HG03575 (cell line): ENCODE measurements around the gene DNAL1.

Source experiments
- ATAC-seq: cut with Tn5 transposase; IDR thresholded peaks from one replicate; pipeline ENCODE4 v1.9.1; 2021; ENCODE audit not compliant: unreplicated experiment, insufficient number of reproducible peaks, low FRiP score; ENCODE audit errors: extremely low read depth

The DNAL1 gene

GRCh38 chr14:73739174-73739898 is 94.5 kb downstream of the DNAL1 start:
- ATAC-seq = no peak

- ATAC-seq = no peak
These were observed 95.3 kb downstream of the DNAL1 start for GRCh38 chr14:73739899-73740617.

DNA sequence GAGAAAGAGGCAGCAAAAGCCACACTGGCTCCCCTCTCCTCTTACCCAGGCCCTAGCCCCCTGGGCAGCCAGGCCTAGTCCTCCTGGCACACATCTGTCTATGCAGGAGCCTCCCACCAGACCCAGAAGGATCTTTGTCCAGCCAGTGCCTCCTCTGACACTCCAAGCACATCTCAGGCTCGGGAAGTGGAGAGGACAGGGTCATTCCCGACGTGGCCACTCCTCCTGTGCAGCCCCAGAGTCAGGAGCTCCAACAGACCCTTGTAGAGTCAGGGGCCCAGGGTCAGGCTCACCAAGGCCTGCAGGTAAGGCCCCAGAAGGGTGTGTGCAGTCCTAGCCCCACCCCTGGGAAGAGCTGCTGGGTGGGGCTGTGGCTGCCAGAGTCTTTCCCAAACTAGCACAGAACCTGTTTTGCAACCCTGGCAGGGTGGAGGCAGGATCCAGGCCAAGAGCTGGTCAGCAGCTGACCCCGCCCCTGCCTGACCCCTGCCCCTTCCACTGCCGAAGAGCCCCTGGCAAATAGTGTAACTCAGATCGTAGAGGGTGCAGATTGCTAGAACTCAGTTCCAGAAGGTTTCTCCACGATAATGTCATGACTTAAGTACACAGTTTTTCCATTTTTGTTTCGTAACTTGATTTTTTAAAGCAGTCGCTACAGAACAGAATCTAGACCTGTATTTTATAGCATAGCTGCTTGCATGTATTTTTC is 96.0 kb downstream of the DNAL1 start:
- no peak for ATAC-seq

GRCh38 chr14:73741386-73741875 is 96.6 kb downstream of the DNAL1 start:
- ATAC-seq = no peak

- ATAC-seq = no peak
These were observed 97.2 kb downstream of the DNAL1 start for GRCh38 chr14:73741876-73742519.

DNA sequence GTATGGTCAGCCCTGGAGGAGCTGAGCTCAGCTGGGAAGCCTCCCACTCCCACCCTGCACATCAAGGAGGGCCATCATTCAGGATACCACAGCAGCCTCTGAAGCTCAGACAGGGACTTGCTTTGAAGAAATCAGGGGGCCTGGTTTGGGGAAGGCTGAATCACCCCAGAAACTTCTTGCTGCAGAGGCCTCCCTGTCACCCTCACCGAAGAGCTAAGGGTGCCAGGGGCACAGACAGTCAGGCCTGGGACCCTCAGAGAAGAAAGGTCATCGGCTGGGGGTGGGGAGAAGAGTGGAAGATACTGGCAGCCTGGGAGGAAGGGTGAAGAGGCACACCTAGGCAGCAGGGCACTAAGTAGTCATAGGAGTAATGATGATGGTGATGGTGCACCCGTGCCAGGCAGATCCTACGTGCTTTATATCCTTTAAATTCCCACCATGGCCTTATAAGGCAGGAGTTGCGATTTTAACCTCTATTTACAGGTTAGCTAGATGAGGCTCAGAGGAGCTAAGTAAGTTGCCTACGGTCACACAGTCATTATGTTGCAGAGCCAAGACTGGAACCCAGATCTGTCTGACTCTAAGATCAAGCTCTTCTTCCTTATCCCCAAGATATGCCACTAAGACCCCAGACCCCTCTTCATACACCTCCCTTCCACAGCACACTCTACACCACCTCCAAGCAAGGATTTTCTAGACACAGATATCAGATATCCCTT is 97.9 kb downstream of the DNAL1 start:
- ATAC-seq = no peak

DNA sequence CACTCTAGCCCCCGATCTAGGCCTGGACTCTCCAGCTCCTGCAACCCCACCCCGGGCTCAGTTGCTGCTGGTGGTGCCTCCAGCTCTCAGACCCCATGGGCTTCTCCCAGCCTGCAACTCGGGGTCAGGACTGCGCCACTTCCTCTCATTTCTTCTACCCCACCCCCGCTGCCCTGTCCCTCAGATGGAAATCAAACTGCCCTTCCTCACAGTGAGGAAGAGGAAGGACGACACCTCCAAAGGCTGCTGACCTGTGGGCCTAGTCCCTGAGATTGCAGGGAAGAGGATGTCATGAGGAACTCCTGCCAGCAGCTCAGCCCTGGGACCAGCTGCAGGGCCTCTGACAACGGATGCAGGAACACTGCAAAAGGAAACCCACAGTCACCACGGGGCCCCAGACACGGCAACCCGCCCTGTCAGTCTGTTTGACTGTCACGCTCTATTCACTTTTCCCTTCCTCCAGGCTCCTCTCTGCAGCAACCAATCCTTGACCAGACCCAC is 98.7 kb downstream of the DNAL1 start:
- no peak for ATAC-seq

GRCh38 chr14:73744175-73744867 is 99.5 kb downstream of the DNAL1 start:
- no peak for ATAC-seq

DNA sequence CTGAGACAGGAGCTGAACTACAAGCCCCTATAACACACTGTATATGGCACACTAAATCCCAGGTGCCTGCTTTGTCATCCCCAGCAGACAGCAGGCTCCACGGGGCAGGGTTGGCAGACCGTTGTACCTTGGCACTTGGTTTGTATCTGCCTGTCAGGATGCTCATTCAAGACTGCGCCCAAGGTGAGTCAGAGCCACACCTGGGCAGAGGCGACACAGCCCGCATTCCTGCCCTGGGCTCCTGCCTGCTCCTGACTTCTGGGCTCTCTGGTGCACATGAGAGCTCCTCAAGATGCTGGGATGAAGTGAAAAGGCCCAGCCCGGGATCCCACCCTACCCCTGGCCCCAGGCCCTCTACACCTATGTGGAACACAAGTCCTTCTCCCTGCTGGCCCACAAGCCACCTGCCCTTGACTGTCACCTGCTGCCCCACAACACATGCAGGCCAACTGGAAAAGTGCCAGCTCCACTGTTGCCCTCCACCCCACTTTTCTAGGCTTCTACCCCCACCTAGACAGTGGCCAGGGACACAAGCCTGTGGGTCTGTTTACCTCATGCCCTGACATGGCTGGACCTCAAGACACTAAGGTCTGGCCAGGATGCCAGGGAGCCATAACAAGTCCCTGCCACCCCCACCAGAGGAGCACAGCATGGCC is 100.2 kb downstream of the DNAL1 start:
- no peak for ATAC-seq

GRCh38 chr14:73745571-73746519 is 101.1 kb downstream of the DNAL1 start:
- ATAC-seq = no peak

DNA sequence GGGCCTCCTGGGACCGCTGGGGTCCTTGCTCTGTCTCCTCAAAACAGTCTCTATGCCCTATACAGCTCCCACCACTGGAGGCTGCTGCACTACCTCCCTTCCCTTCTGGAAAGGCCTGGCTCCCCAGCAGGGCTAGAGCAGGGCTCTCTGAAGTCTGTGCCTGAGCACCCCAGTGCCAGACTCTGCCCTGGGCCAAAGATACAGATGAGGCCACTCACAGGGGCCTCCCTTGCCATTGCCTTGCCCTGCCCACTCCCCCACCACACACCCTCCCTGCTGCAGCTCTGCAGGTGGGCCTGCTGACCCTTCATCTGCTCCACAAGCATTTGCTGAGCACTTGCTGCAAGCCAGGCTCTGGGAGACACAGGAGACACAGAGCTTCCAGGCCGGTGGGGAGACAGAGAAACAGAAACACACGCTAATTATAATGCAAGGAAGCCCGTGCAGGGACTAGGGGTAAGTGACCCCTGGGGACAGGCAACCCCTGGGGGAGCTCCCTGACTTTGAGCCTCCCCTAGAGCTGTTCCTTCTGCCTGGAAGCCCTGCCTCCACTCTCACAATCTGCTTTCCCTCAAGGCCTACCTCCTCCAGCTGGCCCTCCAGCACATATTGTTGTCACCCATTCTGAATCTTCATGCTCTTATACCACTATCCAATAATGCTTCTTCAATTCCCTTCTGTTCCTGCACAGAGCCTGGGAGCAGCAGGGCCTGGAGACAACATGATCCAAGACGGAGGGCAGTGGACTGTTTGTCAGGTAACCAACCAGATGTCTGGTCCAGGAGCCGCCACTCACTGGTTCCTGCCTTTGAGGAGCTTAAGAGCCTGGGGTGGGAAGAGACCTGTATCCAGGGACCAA is 102.0 kb downstream of the DNAL1 start:
- ATAC-seq = no peak

GRCh38 chr14:73747379-73748211 is 102.8 kb downstream of the DNAL1 start:
- ATAC-seq = no peak

DNA sequence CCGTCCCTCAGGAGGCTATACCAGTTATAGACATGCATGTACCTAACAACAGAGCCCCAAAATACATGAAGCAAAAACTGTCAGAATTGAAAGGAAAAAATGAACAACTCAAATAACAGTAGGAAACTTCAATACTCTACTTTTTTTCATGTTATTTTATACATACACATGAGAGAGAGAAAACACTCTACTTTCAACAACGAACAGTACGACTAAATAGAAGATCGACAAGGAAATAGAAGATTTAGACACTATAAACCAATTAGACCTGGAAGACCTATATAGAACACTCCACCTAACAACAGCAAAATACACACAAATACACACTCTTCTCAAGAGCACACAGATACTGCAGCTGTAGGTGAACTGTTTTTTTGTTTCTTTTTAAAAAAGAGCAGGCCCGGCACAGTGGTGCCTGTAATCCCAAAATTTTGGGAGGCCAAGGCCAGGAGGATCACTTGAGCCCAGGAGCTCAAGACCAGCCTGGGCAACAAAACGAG is 104.1 kb downstream of the DNAL1 start:
- ATAC-seq = no peak

DNA sequence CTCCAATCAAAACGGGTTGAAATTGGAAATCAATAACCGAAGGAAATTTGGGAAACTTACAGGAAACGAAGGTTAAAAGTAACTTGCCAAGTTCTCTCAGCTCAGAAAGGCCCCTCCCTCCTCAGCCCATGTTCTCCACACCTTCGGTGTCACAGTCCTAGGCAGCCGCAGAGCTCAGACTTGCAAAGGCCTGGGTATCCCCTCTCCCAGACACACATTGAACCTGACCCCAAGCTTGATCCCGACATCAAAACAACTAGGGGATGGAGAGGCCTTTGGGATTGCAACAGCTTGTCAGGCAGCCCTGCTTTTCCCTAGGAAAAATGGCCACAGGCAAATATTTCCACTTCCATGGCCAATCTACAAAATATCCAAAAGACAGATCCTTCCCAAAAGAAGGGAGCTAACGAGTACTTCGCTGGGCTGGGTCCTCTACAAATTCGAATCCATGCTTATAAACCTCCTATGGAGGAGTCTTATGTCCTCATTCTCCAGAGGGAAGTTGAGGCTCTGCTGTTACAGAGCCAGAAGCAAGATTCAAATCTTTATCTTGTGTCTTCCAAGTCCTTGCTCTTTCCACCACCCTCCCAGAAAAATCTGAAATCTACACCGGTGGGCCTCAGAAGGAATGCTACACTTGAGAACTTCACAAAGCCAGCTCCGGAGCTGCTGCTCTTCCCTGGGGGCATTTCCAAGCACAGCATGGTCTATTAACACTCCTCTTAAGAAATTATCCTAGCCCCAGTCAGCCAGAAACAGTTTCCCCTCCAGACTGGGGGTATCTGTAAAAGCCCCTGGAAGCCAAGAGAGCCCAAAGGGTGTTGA is 105.1 kb downstream of the DNAL1 start:
- no peak for ATAC-seq
